ENCODE measurements around the gene FOXG1.

The FOXG1 gene

DNA sequence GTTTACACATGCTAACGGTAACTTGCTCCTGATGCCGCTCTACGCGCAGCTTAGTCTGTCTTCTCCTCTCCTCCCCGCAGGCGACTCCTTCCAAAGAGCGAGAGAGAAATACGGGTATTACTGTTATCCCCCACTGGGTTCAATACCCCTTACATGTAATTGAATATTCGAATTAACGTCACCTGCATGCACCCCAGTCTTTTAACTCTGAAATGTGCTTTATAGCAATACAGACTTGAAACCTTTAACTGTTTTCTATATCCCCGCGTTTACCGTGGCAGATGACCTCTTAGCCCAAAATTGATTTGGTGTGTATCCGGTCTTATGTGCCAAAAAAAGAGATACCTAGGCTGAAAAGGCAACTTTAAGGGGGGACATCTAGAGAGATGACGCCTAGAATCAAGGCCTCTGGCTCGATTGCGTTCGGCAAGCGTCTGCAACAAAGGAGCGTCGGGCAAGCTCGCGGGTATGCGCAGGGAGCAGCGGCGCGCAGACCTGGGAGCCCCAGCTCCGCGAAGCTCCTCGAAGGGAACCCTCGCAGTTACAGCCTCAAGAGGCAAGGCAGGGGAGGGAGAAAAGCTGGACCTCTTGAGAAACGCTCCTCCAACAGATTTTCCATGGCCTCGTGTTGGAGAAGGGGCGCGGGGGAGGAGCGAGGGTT, 6.8 kb upstream of the FOXG1 start:
- Mint-ChIP-seq H3K4me3 (peak overlapping the region; percentile 38 to 57 (median 49)), H3K9me3 (peaks cover 9% of the 10 kb centered on the region), H3K36me3 (ENCODE audit: low read depth) (no peaks in the 10 kb centered on the region), H3K27me3 (ENCODE audit: low read depth) (peaks cover 100% of the 10 kb centered on the region), H3K4me1 (peaks cover 15% of the 10 kb centered on the region), H3K27ac (no peak overlapping the region)
- TF ChIP-seq, protein P1, sequence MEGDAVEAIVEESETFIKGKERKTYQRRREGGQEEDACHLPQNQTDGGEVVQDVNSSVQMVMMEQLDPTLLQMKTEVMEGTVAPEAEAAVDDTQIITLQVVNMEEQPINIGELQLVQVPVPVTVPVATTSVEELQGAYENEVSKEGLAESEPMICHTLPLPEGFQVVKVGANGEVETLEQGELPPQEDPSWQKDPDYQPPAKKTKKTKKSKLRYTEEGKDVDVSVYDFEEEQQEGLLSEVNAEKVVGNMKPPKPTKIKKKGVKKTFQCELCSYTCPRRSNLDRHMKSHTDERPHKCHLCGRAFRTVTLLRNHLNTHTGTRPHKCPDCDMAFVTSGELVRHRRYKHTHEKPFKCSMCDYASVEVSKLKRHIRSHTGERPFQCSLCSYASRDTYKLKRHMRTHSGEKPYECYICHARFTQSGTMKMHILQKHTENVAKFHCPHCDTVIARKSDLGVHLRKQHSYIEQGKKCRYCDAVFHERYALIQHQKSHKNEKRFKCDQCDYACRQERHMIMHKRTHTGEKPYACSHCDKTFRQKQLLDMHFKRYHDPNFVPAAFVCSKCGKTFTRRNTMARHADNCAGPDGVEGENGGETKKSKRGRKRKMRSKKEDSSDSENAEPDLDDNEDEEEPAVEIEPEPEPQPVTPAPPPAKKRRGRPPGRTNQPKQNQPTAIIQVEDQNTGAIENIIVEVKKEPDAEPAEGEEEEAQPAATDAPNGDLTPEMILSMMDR (IDR thresholded peaks at IDR 0.05; ENCODE audit: unreplicated experiment in 3 of 3): no peak

DNA sequence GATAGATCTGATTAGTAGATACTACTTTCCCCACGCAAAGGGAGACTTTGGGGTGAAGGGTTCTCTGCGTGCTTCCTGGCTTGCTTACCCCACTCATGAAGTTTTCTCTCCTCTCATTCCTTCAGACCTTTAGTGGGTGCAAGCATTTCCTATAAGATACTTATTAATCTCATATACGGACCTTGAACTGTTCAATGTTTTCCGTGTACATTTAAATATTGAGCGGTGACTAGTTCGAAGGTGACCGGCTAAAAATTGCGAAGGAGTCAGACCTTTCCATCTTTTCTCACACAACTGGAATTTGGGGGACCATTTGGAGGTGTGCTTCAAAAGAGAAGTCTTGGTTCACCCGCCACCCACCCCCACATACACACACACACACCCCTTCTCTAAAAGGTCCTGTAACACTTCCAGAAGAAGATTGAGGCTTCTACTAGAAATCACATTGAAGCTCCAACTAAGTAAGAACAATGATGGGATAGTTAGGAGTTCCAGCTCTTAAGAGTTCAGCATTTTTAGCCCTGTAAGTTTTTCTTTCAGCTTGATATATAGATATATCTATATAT, 6.1 kb upstream of the FOXG1 start:
- Mint-ChIP-seq H3K9me3 (peaks cover 9% of the 10 kb centered on the region), H3K4me3 (no peak overlapping the region), H3K4me1 (peaks cover 20% of the 10 kb centered on the region), H3K27me3 (ENCODE audit: low read depth) (peaks cover 100% of the 10 kb centered on the region), H3K27ac (no peak overlapping the region), H3K36me3 (ENCODE audit: low read depth) (no peaks in the 10 kb centered on the region)
- TF ChIP-seq, protein P1 (IDR thresholded peaks at IDR 0.05; ENCODE audit: unreplicated experiment in 3 of 3): no peak

DNA sequence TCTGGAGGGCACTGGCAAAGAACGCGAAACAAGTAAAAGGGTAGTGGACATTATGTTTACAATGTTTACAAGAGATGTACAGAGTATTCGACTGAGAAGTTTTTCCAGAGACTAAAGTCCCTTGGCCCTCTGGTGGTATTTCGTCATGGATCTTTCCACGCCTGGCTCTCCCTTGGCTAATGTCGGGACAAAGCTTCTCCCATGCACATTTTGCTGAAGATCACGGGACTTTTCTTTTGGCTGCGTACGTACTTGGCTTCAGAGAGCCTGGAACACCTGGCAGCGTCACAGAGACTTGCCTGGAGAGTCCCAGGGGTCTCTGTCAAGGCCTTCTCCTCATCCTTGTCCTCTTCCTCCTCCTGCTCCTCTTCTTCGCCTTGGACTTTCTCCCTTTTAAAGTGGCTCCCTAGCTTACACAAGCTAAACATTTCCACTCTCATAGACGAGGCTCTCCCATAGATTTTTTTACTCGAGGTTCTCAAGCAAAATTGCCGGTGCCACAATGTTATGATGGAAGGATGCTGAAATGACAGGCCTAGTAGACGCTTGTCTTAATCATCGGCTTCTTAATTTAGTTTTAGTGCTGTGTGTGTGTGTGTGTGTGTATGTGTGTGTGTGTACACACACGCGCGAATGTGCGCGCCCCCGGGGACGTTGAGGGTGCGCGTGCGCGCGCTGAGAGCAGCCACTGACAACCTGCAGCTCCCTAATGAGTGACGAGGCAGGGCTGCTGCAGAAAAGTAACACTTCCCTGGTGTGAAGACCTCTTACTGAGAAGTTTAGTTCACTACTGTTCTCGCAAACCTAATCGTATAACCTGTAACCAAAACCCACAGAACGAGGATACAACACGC, 4.9 kb upstream of the FOXG1 start:
- H3K27ac Mint-ChIP-seq: no peak overlapping the region
- H3K27me3 Mint-ChIP-seq (ENCODE audit: low read depth): peaks cover 100% of the 10 kb centered on the region
- peaks cover 9% of the 10 kb centered on the region for H3K9me3 Mint-ChIP-seq
- H3K4me1 Mint-ChIP-seq: peaks cover 26% of the 10 kb centered on the region
- no peaks in the 10 kb centered on the region for H3K36me3 Mint-ChIP-seq (ENCODE audit: low read depth)
- TF ChIP-seq, protein P1 (IDR thresholded peaks at IDR 0.05; ENCODE audit: unreplicated experiment in 3 of 3): no peak
- H3K4me3 Mint-ChIP-seq: no peak overlapping the region

DNA sequence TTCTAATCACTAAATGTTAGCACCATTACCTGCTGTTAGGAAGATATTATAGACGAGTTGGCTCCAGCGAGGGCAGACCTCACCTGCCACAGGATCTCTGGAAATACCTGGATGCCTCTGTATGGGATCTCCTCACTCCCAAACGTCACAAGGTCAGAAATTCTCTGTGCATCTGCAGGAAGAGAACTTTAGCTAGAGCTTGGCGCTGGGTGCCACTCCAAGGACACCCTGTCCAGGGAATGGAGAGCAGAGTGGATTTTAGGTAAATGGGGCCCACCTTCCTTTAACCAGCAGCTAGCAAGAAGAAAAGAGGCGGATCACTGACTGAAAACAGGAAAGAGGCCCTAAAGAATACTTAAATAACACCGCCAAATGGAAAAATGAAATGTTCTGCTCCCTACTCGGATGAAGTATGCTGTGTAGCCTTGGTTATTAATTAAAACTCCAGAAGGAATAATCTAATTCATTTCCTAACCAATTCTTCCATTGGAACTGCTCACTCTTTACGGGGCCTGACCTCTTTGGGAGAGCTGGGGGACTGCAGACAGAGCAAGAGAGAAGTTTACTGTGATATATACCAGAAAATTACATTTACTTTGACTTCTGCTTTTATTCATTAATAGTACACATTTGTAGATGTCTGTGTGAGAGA, 4.2 kb upstream of the FOXG1 start:
- no peaks in the 10 kb centered on the region for H3K36me3 Mint-ChIP-seq (ENCODE audit: low read depth)
- H3K4me1 Mint-ChIP-seq: peaks cover 26% of the 10 kb centered on the region
- TF ChIP-seq, protein P1 (IDR thresholded peaks at IDR 0.05; ENCODE audit: unreplicated experiment in 3 of 3): no peak
- H3K27me3 Mint-ChIP-seq (ENCODE audit: low read depth): peaks cover 100% of the 10 kb centered on the region
- H3K9me3 Mint-ChIP-seq: peaks cover 6% of the 10 kb centered on the region
- H3K4me3 Mint-ChIP-seq: no peak overlapping the region
- no peak overlapping the region for H3K27ac Mint-ChIP-seq

DNA sequence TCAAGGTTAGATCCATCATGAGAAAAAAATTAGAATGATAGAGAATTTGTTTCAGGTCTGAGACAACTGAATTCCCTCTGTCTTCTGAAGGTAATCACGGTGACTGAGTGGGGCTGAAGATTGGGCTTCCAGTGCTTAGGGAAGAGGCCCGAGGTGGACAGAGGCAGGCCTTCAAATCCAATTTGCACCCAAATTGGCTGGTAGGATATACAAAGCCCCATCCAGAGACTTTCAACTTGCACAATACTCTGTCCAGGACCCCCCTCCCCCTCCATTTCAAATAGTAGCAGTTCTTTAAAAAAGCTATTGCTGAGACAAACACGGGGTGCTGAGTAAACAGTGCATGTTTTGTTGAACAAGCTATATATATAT, 3.6 kb upstream of the FOXG1 start:
- Mint-ChIP-seq H3K4me1 (peaks cover 26% of the 10 kb centered on the region), H3K27ac (no peak overlapping the region), H3K36me3 (ENCODE audit: low read depth) (no peaks in the 10 kb centered on the region), H3K4me3 (no peak overlapping the region), H3K27me3 (ENCODE audit: low read depth) (peaks cover 100% of the 10 kb centered on the region), H3K9me3 (peaks cover 6% of the 10 kb centered on the region)
- TF ChIP-seq, protein P1 (IDR thresholded peaks at IDR 0.05; ENCODE audit: unreplicated experiment in 3 of 3): no peak

All from nephron (organoid).